PFSK-1 (cell line): ENCODE data around the gene FREM1.

ENCODE experiments used
- FOXP2 ChIP-seq: optimal IDR thresholded peaks from 2 replicates; pipeline ENCODE3; 2011; ENCODE audit warnings: borderline replicate concordance, control low read depth, inconsistent platforms; ENCODE audit not compliant: insufficient read depth; ENCODE audit errors: extremely low read length, extremely low read depth
- POLR2AphosphoS5 ChIP-seq: IDR thresholded peaks from 2 replicates; pipeline ENCODE4 v1.6.1; 2012; ENCODE audit warnings: low read depth, mild to moderate bottlenecking, control low read depth, low read length, moderate library complexity
- SIN3A ChIP-seq: IDR thresholded peaks from 2 replicates; pipeline ENCODE4 v1.6.1; 2012; ENCODE audit warnings: mild to moderate bottlenecking, low read length, moderate library complexity, borderline replicate concordance; ENCODE audit not compliant: insufficient read depth
- TAF1 ChIP-seq: IDR thresholded peaks from 2 replicates; pipeline ENCODE4 v1.6.1; 2012; ENCODE audit warnings: low read length, control low read depth, borderline replicate concordance; ENCODE audit not compliant: insufficient read depth
- TF ChIP-seq, protein P1 (sequence below), 2 experiments: IDR thresholded peaks; 2 replicates each; pipeline versions ENCODE4 v1.6.1 to v1.8.0; 2011 to 2012; ENCODE audit warnings: low read depth in 2 of 2, low read length in 2 of 2, control low read depth in 1 of 2, inconsistent platforms in 1 of 2, mild to moderate bottlenecking in 1 of 2, moderate library complexity in 1 of 2; ENCODE audit not compliant: insufficient read depth in 1 of 2

Gene FREM1

DNA sequence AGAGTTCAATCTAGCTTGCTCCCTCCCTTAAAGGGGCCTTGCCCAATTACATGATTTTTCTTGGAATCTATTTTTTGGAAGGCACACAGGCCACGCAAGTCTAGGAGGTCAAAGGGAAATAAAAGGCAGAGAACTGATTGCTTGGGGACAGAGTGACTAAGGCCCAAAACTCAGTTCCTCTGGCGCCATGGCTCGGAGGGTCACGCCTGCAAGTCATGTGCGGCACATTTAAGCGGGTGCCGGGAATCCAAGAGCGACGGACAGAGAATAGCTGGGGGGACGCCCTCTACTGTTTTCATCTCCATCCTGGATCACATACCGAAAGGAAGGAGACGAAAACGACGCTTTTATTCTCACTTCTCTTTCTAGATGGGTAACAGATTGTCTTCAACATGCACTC is 78.6 kb downstream of the FREM1 start:
- TF ChIP-seq TAF1 (no peak), FOXP2 (no peak), SIN3A (no peak), POLR2AphosphoS5 (no peak)
- TF ChIP-seq, protein P1, sequence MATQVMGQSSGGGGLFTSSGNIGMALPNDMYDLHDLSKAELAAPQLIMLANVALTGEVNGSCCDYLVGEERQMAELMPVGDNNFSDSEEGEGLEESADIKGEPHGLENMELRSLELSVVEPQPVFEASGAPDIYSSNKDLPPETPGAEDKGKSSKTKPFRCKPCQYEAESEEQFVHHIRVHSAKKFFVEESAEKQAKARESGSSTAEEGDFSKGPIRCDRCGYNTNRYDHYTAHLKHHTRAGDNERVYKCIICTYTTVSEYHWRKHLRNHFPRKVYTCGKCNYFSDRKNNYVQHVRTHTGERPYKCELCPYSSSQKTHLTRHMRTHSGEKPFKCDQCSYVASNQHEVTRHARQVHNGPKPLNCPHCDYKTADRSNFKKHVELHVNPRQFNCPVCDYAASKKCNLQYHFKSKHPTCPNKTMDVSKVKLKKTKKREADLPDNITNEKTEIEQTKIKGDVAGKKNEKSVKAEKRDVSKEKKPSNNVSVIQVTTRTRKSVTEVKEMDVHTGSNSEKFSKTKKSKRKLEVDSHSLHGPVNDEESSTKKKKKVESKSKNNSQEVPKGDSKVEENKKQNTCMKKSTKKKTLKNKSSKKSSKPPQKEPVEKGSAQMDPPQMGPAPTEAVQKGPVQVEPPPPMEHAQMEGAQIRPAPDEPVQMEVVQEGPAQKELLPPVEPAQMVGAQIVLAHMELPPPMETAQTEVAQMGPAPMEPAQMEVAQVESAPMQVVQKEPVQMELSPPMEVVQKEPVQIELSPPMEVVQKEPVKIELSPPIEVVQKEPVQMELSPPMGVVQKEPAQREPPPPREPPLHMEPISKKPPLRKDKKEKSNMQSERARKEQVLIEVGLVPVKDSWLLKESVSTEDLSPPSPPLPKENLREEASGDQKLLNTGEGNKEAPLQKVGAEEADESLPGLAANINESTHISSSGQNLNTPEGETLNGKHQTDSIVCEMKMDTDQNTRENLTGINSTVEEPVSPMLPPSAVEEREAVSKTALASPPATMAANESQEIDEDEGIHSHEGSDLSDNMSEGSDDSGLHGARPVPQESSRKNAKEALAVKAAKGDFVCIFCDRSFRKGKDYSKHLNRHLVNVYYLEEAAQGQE (IDR thresholded peaks at IDR 0.05; ENCODE audit: insufficient read depth in 1 of 2, low read depth in 2 of 2, low read length in 2 of 2) = no peak

DNA sequence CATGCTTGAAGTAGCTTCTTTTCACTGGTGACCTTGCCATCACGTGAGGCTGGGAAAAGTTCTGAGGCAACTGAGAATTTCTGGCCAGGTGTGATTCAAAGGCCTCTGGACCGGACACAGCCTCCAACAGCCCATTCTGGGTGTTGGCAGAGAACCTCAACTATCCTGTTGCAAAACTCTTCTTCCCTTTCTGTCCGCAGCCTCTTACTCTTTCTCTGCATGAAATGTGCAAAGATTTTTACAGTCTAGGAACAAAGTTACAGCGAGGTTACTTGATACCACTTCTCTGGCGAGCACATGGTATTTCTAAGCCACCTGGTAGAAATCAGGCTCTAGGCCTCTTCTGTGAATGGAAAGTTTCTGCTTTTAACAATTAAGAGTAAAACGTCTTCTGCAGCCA is 79.2 kb downstream of the FREM1 start:
- TF ChIP-seq, protein P1 (IDR thresholded peaks at IDR 0.05; ENCODE audit: insufficient read depth in 1 of 2, low read depth in 2 of 2, low read length in 2 of 2) = no peak
- TF ChIP-seq TAF1 = no peak
- no peak for TF ChIP-seq POLR2AphosphoS5
- no peak for TF ChIP-seq SIN3A
- no peak for TF ChIP-seq FOXP2

DNA sequence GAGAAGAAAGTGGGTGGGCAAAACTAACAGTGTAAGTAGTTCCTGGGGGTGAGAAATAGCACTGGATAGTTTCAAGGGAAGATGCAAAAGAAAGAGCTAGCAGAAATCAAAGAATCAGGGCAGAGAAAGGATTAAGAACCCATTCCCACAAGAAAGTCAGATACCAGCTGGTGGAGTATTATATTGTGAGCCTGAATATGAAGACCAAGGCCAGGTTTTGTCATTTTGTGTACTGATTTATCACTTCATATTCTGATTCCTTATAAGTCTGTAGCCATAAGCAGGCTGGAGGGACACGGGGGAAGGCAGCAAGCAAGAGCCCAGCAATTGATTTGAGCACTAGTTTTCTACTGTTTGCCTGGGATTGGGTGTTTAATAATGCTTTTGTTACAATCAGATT is 80.2 kb downstream of the FREM1 start:
- TF ChIP-seq POLR2AphosphoS5 (no peak), FOXP2 (no peak), TAF1 (no peak), SIN3A (no peak)
- TF ChIP-seq, protein P1 (IDR thresholded peaks at IDR 0.05; ENCODE audit: insufficient read depth in 1 of 2, low read depth in 2 of 2, low read length in 2 of 2) = no peak

DNA sequence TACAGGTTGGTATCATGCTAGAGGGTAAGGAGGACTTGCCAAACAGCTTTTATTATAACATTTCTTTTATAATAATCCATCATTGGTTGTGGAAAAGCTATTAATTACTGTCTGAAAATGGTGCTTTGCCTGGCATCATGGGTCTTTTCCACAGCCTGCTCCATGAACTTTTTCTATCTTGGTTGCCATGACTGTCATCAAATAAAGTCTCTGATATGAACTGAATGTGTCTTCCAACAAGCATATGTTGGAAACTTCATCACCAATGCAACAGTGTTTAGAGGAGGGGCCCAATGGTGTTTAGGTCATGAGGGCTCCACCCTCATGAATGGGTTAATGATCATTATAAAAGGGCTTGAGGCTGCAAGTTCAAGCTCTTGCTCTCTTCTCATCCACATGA is 81.0 kb downstream of the FREM1 start:
- TF ChIP-seq SIN3A (no peak), TAF1 (no peak), FOXP2 (no peak), POLR2AphosphoS5 (no peak)
- TF ChIP-seq, protein P1 (IDR thresholded peaks at IDR 0.05; ENCODE audit: insufficient read depth in 1 of 2, low read depth in 2 of 2, low read length in 2 of 2) = no peak

DNA sequence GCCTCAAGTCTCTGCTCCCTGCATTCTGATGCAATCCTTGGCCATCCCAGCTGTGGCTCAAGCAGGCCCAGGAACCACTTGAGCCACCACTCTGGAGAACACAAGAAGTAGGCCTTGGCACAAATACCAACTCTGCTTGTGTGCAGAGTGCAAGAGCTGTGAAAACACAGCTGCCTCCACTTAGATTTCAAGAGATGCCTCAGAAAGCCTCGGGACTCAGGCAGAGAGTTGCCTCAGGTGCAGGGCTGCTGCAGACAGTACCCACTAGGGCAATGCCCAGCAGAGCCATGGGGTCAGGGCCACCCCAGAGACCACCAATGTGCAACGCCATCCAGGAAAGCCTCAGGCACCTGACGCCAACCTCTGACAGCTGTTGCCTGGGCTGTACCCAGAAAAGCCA is 82.4 kb downstream of the FREM1 start:
- TF ChIP-seq TAF1 (no peak), POLR2AphosphoS5 (no peak), FOXP2 (no peak), SIN3A (no peak)
- TF ChIP-seq, protein P1 (IDR thresholded peaks at IDR 0.05; ENCODE audit: insufficient read depth in 1 of 2, low read depth in 2 of 2, low read length in 2 of 2) = no peak
